BLaER1 (cell line): ENCODE measurements around the gene ZNF845.
"Not testable (repeated sequence)": the region's sequence is repeated elsewhere in the genome, so short reads cannot be mapped to it uniquely, and the experiment has no call there.

ENCODE experiments used
- H3K27ac ChIP-seq: shearing (Covaris generic); formaldehyde crosslinking; 2 replicates; pipeline ENCODE4 v1.8.1; 2022
- H3K27me3 ChIP-seq: shearing (Covaris generic); formaldehyde crosslinking; 2 replicates; pipeline ENCODE4 v1.8.1; 2022
- H3K36me3 ChIP-seq: shearing (Covaris generic); formaldehyde crosslinking; 2 replicates; pipeline ENCODE4 v1.8.1; 2022
- H3K4me1 ChIP-seq: shearing (Covaris generic); formaldehyde crosslinking; 2 replicates; pipeline ENCODE4 v1.8.1; 2022
- H3K4me2 ChIP-seq: shearing (Covaris generic); formaldehyde crosslinking; 2 replicates; pipeline ENCODE4 v1.8.1; 2022
- H3K4me3 ChIP-seq: shearing (Covaris generic); formaldehyde crosslinking; 2 replicates; pipeline ENCODE4 v1.8.1; 2022
- H3K9ac ChIP-seq: shearing (Covaris generic); formaldehyde crosslinking; 2 replicates; pipeline ENCODE4 v1.8.1; 2022
- H3K9me3 ChIP-seq: shearing (Covaris generic); formaldehyde crosslinking; 2 replicates; pipeline ENCODE4 v1.8.1; 2022
- H4K20me1 ChIP-seq: shearing (Covaris generic); formaldehyde crosslinking; 2 replicates; pipeline ENCODE4 v1.8.1; 2022
- Cebpa-rat ChIP-seq: shearing (Covaris generic); IDR thresholded peaks from 2 replicates; pipeline ENCODE4 v1.8.1; 2022

Gene ZNF845

GRCh38 chr19:53333463-53334449, at the start of gene ZNF845:
TSS of gene ZNF845 (plus strand) at chr19:53333749. CDS start at chr19:53341308, 7,559 bp downstream.
- Histone ChIP-seq H3K36me3 (peaks cover 30% of the 10 kb centered on the region), H3K4me2 (peak within 1 kb of the TSS; percentile 95), H3K9ac (peak within 1 kb of the TSS; percentile 90), H4K20me1 (no peaks in the 10 kb centered on the region), H3K9me3 (peaks cover 74% of the 10 kb centered on the region), H3K27ac (peak within 1 kb of the TSS; percentile 80), H3K27me3 (no peaks in the 10 kb centered on the region), H3K4me1 (peaks cover 13% of the 10 kb centered on the region), H3K4me3 (peak within 1 kb of the TSS; percentile 86)
- TF ChIP-seq Cebpa-rat: no peak

DNA sequence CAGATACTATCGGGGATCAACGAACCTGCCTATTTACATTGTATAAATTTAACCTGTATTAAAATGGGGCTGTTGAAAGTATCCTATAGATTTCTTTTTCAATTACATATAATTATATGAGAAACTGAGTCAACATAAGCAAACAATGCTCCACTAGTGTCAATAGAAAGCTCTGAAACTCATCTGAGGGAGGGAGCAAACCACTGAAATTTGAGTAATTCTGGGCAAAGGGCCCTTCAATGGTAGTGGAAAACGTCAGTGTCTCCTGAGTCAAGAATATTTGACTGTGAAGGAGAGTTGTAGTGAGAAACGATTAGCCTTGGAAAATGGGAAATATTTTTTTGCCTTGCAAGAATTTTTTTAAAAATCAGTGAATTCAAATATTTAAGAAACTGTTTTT, 48.5 kb upstream of the ZNF845 start:
- Histone ChIP-seq H3K9ac (no peak overlapping the region), H3K9me3 (peaks cover 18% of the 10 kb centered on the region; the same call in 1 of the 2 replicates), H3K4me1 (no peaks in the 10 kb centered on the region), H3K4me2 (no peak overlapping the region), H4K20me1 (no peaks in the 10 kb centered on the region), H3K4me3 (no peak overlapping the region), H3K27me3 (no peaks in the 10 kb centered on the region), H3K36me3 (no peaks in the 10 kb centered on the region), H3K27ac (no peak overlapping the region)
- TF ChIP-seq Cebpa-rat: no peak

DNA sequence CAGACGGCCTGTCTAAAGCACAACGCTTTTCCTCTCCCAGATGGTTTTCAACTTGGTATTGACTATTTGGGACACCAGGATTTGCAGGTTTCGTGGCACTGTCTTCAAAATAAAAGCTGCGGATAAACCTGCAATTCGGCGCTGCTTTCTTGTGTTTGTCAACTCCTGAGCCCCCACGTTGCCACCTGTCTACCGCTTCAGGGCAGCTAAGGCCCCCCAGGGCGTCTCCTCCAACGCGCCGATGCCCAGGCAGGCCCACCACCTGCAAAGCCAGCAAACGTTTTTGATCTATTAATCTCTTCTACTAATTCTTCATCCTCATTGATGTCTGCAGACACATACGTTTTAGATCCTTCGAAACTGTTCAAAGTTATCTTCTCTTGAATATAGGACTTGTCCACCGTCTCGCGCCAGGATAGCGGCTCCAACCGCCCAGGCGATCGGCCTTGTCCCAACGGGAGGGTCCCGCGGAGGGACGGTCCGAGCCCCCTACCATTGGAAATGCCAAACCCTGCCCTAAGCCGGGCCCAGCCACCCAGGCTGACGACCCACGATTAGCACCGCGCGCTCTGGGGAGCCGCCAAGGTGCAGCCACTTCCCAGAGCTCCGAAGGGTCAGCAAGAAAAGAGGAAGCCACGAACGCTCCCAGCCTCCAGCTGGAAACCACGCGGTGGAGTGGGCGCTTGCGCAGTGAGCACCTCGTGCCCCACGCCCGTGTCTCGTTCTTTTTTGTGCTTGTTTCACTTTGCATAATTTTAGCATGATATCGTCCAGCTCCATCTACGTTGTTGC, 42.6 kb upstream of the ZNF845 start:
- Histone ChIP-seq H3K9ac (no peak overlapping the region), H4K20me1 (no peaks in the 10 kb centered on the region), H3K9me3 (peaks cover 59% of the 10 kb centered on the region), H3K4me2 (no peak overlapping the region), H3K4me1 (no peaks in the 10 kb centered on the region), H3K27ac (no peak overlapping the region), H3K27me3 (no peaks in the 10 kb centered on the region), H3K36me3 (no peaks in the 10 kb centered on the region), H3K4me3 (no peak overlapping the region)
- no peak for TF ChIP-seq Cebpa-rat

GRCh38 chr19:53294786-53295441, 38.6 kb upstream of the ZNF845 start:
- Histone ChIP-seq H3K27me3 (no peaks in the 10 kb centered on the region), H3K4me1 (no peaks in the 10 kb centered on the region), H3K4me3 (no peak overlapping the region), H3K9ac (no peak overlapping the region), H3K4me2 (no peak overlapping the region), H4K20me1 (no peaks in the 10 kb centered on the region), H3K27ac (no peak overlapping the region), H3K36me3 (no peaks in the 10 kb centered on the region), H3K9me3 (peaks cover 57% of the 10 kb centered on the region)
- TF ChIP-seq Cebpa-rat: no peak

DNA sequence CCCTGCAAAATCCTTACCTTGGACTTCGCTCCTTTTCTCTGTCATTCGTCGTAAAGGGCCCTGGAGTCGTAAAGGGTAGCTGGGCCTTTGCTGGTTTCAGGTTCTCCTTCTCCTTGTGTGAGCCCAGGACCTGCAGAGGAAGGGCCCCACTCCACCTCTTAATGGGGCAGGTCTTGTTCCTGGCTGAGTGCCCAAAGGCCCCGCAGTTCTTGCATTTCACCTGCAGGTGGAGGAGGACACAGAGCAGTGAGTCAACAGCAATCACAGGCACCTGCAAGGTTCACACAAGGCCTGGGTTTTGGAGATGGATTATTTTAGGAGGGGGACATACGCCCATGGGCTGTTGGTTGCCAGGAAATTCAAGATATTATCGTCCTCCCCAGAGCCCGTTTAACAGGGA, 32.2 kb upstream of the ZNF845 start:
- not testable (repeated sequence) for H3K9ac ChIP-seq, H4K20me1 ChIP-seq, H3K27ac ChIP-seq, H3K4me3 ChIP-seq, H3K36me3 ChIP-seq, H3K4me2 ChIP-seq, H3K4me1 ChIP-seq, H3K27me3 ChIP-seq
- H3K9me3 ChIP-seq: peaks cover 14% of the 10 kb centered on the region

GRCh38 chr19:53308339-53308811, 25.2 kb upstream of the ZNF845 start:
- no peaks in the 10 kb centered on the region for H3K36me3 ChIP-seq
- no peaks in the 10 kb centered on the region for H3K4me1 ChIP-seq
- no peak overlapping the region for H3K4me2 ChIP-seq
- H3K4me3 ChIP-seq: no peak overlapping the region
- H3K9me3 ChIP-seq: peaks cover 37% of the 10 kb centered on the region
- no peaks in the 10 kb centered on the region for H4K20me1 ChIP-seq
- H3K27ac ChIP-seq: no peak overlapping the region
- no peak overlapping the region for H3K9ac ChIP-seq
- TF ChIP-seq Cebpa-rat: no peak
- H3K27me3 ChIP-seq: no peaks in the 10 kb centered on the region

GRCh38 chr19:53311044-53311443, 22.5 kb upstream of the ZNF845 start:
- H3K27ac ChIP-seq: no peak overlapping the region
- no peaks in the 10 kb centered on the region for H4K20me1 ChIP-seq
- H3K27me3 ChIP-seq: no peaks in the 10 kb centered on the region
- H3K4me3 ChIP-seq: no peak overlapping the region
- no peaks in the 10 kb centered on the region for H3K36me3 ChIP-seq
- H3K4me2 ChIP-seq: no peak overlapping the region
- no peak for TF ChIP-seq Cebpa-rat
- H3K4me1 ChIP-seq: no peaks in the 10 kb centered on the region
- H3K9me3 ChIP-seq: peaks cover 36% of the 10 kb centered on the region
- H3K9ac ChIP-seq: no peak overlapping the region

GRCh38 chr19:53311897-53312296, 21.7 kb upstream of the ZNF845 start:
- Histone ChIP-seq H3K9me3 (peaks cover 27% of the 10 kb centered on the region), H3K27me3 (no peaks in the 10 kb centered on the region), H4K20me1 (no peaks in the 10 kb centered on the region), H3K4me3 (no peak overlapping the region), H3K9ac (no peak overlapping the region), H3K4me2 (no peak overlapping the region), H3K27ac (no peak overlapping the region), H3K36me3 (no peaks in the 10 kb centered on the region), H3K4me1 (no peaks in the 10 kb centered on the region)
- TF ChIP-seq Cebpa-rat: no peak

- H3K4me1 ChIP-seq: no peaks in the 10 kb centered on the region
- H4K20me1 ChIP-seq: no peaks in the 10 kb centered on the region
- no peak overlapping the region for H3K4me2 ChIP-seq
- no peaks in the 10 kb centered on the region for H3K27me3 ChIP-seq
- TF ChIP-seq Cebpa-rat: no peak
- no peak overlapping the region for H3K9ac ChIP-seq
- H3K9me3 ChIP-seq: peaks cover 85% of the 10 kb centered on the region
- no peak overlapping the region for H3K27ac ChIP-seq
- no peaks in the 10 kb centered on the region for H3K36me3 ChIP-seq
- H3K4me3 ChIP-seq: no peak overlapping the region
Observed at GRCh38 chr19:53328967-53329366, 4.6 kb upstream of the ZNF845 start.
